GM18498 (cell line): Measurements from ENCODE around the gene FAM227B.

Source experiments
- ATAC-seq: cut with Tn5 transposase; IDR thresholded peaks from one replicate; pipeline ENCODE4 v1.9.1; 2021; ENCODE audit warnings: mild to moderate bottlenecking, moderate library complexity; ENCODE audit not compliant: unreplicated experiment

The FAM227B gene

GRCh38 chr15:49303003-49303402, 317.6 kb downstream of the FAM227B start:
- no peak for ATAC-seq

- no peak for ATAC-seq
Observed at GRCh38 chr15:49301562-49301961, 319.1 kb downstream of the FAM227B start.

GRCh38 chr15:49300856-49301255, 319.8 kb downstream of the FAM227B start:
- no peak for ATAC-seq

GRCh38 chr15:49297584-49297983, 323.0 kb downstream of the FAM227B start:
- no peak for ATAC-seq

- ATAC-seq = no peak
Observed at GRCh38 chr15:49296258-49296657, 324.4 kb downstream of the FAM227B start.

- no peak for ATAC-seq
Observed at GRCh38 chr15:49293941-49294340, 326.7 kb downstream of the FAM227B start.

GRCh38 chr15:49290191-49290590, 330.4 kb downstream of the FAM227B start:
- no peak for ATAC-seq

- no peak for ATAC-seq
Observed at GRCh38 chr15:49288391-49288790, 332.2 kb downstream of the FAM227B start.

GRCh38 chr15:49287481-49287880, 333.1 kb downstream of the FAM227B start:
- ATAC-seq = no peak

- no peak for ATAC-seq
Observed at GRCh38 chr15:49286649-49287404, 333.8 kb downstream of the FAM227B start.

- no peak for ATAC-seq
Observed at GRCh38 chr15:49282366-49282765, 338.3 kb downstream of the FAM227B start.

- no peak for ATAC-seq
Observed at GRCh38 chr15:49279521-49280456, 340.8 kb downstream of the FAM227B start.

GRCh38 chr15:49278751-49279150, 341.9 kb downstream of the FAM227B start:
- ATAC-seq = no peak
